Measurements from ENCODE around the gene SYNDIG1.

DNA sequence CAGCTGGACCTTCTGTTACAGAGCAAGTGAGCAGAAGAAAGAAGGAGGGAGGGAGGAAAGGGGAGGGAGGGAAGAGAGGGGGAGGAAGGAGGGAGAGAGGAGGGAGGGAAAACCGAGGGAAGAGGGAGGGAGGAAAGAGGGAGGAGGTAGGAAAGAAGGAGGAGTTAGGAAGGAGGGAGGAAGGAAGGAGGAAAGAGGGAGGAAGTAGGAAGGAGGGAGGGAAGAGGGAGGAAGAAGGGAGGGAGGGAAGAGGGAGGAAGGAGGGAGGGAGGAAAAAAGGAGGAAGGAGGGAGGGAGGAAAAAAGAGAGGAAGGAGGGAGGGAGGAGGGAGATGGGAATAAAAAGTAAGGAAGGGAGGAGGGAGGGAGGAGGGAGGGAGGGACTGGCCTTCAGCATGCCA is 191.8 kb downstream of the SYNDIG1 start:
- TF ChIP-seq, protein P1, sequence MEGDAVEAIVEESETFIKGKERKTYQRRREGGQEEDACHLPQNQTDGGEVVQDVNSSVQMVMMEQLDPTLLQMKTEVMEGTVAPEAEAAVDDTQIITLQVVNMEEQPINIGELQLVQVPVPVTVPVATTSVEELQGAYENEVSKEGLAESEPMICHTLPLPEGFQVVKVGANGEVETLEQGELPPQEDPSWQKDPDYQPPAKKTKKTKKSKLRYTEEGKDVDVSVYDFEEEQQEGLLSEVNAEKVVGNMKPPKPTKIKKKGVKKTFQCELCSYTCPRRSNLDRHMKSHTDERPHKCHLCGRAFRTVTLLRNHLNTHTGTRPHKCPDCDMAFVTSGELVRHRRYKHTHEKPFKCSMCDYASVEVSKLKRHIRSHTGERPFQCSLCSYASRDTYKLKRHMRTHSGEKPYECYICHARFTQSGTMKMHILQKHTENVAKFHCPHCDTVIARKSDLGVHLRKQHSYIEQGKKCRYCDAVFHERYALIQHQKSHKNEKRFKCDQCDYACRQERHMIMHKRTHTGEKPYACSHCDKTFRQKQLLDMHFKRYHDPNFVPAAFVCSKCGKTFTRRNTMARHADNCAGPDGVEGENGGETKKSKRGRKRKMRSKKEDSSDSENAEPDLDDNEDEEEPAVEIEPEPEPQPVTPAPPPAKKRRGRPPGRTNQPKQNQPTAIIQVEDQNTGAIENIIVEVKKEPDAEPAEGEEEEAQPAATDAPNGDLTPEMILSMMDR (IDR thresholded peaks at IDR 0.05) = no peak
- no peak for TF ChIP-seq POLR2A (IDR thresholded peaks at IDR 0.05)

All from body of pancreas (tissue), 4 donors.